SK-N-SH (cell line): ENCODE data around the gene A1BG.

Experiments used
- CTCF ChIP-seq: fragments of 200-600 bp; sonication (generic); IDR thresholded peaks from 2 replicates; pipeline ENCODE4 v1.6.1; 2017; ENCODE audit warnings: antibody characterized with exemption, mild to moderate bottlenecking, moderate library complexity
- EZH2phosphoT487 ChIP-seq: fragments of 200-600 bp; sonication (generic); IDR thresholded peaks from 2 replicates; pipeline ENCODE4 v1.6.1; 2017; ENCODE audit warnings: low read depth, mixed run types, mild to moderate bottlenecking, antibody characterized with exemption, moderate library complexity, borderline replicate concordance
- FOXM1 ChIP-seq: IDR thresholded peaks from 2 replicates; pipeline ENCODE4 v1.4.0; 2012; ENCODE audit warnings: low read depth, mild to moderate bottlenecking
- POLR2AphosphoS5 ChIP-seq: IDR thresholded peaks from 2 replicates; pipeline ENCODE4 v1.6.1; 2012; ENCODE audit warnings: low read depth, low read length
- REST ChIP-seq: IDR thresholded peaks from 2 replicates; pipeline ENCODE4 v1.6.1; 2012; ENCODE audit warnings: mild to moderate bottlenecking, low read depth, low read length, moderate library complexity
- TAF1 ChIP-seq: IDR thresholded peaks from 2 replicates; pipeline ENCODE4 v1.6.1; 2012; ENCODE audit warnings: low read depth, mild to moderate bottlenecking, low read length, moderate library complexity, borderline replicate concordance
- USF2 ChIP-seq: fragments of 150-350 bp; IDR thresholded peaks from 2 replicates; pipeline ENCODE4 v1.6.1; 2017; ENCODE audit warnings: antibody characterized with exemption, low read length, low read depth, borderline replicate concordance

DNA sequence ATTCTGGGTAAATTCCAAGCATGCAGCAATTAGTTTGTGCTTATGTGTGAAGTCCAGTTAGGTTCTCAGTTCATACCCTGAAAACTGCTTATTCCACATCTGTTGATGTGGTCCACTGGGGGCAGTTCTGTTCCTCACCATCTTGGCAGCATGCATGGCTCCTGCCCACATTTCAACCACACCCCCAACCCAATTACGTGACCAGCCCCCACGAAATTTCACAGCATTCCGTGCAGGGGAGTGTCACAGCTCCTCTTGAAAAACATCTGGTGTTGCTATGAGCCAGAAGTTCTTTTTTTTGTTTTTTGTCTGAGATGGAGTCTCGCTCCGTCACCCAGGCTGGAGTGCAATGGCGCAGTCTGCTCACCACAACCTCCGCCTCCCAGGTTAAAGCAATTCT lies 57.2 kb downstream of the A1BG start:
- TF ChIP-seq CTCF (no peak), USF2 (no peak), POLR2AphosphoS5 (no peak), TAF1 (no peak), FOXM1 (no peak), REST (no peak), EZH2phosphoT487 (no peak)
